SU-DHL-6 (cell line): ENCODE data around the gene AACS.

Experiments
- EZH2phosphoT487 ChIP-seq: fragments of 200-600 bp; sonication (generic), shearing (Covaris generic); conservative IDR thresholded peaks from 2 replicates; pipeline ENCODE4 v1.6.1; 2018; ENCODE audit warnings: mild to moderate bottlenecking, antibody characterized with exemption, low read length, moderate library complexity, mixed read lengths
- TF ChIP-seq, protein P1 (sequence below): fragments of 200-600 bp; sonication (generic); IDR thresholded peaks from one replicate; pipeline ENCODE4 v1.5.1; 2017; ENCODE audit warnings: antibody characterized with exemption, mild to moderate bottlenecking, low read length, moderate library complexity; ENCODE audit not compliant: insufficient read depth, poor library complexity, severe bottlenecking

DNA sequence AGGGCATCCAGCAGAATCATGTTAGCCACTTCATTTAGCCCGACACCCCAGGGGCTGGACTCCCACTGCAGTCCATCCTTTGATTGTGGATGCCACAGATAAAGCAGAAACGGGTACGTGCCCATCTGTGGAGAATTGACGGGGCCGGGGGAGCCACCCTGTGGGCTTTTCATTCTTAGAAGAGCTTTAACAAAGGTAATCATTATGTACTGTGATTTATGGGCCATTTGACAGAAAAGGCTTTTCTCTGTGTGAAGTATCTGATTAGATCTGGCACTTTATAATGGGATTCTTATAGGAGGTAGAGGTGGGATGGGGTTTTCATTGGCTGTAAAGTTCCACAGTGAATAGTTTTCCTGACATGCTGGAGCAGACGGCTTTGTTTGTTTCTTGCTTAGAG lies 40.4 kb downstream of the AACS start:
- TF ChIP-seq, protein P1, sequence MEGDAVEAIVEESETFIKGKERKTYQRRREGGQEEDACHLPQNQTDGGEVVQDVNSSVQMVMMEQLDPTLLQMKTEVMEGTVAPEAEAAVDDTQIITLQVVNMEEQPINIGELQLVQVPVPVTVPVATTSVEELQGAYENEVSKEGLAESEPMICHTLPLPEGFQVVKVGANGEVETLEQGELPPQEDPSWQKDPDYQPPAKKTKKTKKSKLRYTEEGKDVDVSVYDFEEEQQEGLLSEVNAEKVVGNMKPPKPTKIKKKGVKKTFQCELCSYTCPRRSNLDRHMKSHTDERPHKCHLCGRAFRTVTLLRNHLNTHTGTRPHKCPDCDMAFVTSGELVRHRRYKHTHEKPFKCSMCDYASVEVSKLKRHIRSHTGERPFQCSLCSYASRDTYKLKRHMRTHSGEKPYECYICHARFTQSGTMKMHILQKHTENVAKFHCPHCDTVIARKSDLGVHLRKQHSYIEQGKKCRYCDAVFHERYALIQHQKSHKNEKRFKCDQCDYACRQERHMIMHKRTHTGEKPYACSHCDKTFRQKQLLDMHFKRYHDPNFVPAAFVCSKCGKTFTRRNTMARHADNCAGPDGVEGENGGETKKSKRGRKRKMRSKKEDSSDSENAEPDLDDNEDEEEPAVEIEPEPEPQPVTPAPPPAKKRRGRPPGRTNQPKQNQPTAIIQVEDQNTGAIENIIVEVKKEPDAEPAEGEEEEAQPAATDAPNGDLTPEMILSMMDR = no peak
- no peak for TF ChIP-seq EZH2phosphoT487
